ENCODE measurements around the gene SLC39A7. TPM values are rescaled to one million over a fixed set of nuclear protein-coding genes. Genes with fewer than 3 reads are reported as not detected.

The SLC39A7 gene
- total and polyA plus RNA-seq, 2 of the 13 experiments (the other 11 are each of a cell fraction or from before 2014, with no cell fraction given), result 142 to 229 TPM

- TF ChIP-seq FOXP1 (IDR thresholded peaks at IDR 0.05) (no peak), FOXP1 (CRISPR knock-in tag; IDR thresholded peaks at IDR 0.05) (0 out of 2 replicates have a peak, but pooled peaks have one; percentile 3), SCMH1 (CRISPR knock-in tag; IDR thresholded peaks at IDR 0.05; ENCODE audit: borderline replicate concordance) (no peak), SNAPC4 (CRISPR knock-in tag; IDR thresholded peaks at IDR 0.05) (0 out of 2 replicates have a peak, but pooled peaks have one; percentile 66), ZNF263 (CRISPR knock-in tag; IDR thresholded peaks at IDR 0.05) (no peak), HNF4G (IDR thresholded peaks at IDR 0.05; ENCODE audit: borderline replicate concordance, low read depth, low read length) (peak; percentile 69; the same call in 1 of the 2 replicates), HNF4G (CRISPR knock-in tag; IDR thresholded peaks at IDR 0.05; ENCODE audit: borderline replicate concordance, low read depth) (peak; percentile 32), MAF1 (CRISPR knock-in tag; IDR thresholded peaks at IDR 0.05; ENCODE audit: borderline replicate concordance) (peak; percentile 59; the same call in 1 of the 2 replicates), NRL (CRISPR knock-in tag; IDR thresholded peaks at IDR 0.05; ENCODE audit: borderline replicate concordance) (peak; percentile 45), FOXK2 (IDR thresholded peaks at IDR 0.05) (no peak), TEAD3 (CRISPR knock-in tag; optimal IDR thresholded peaks at IDR 0.05; ENCODE audit: borderline replicate concordance) (peak; percentile 42), ZNF704 (CRISPR knock-in tag; IDR thresholded peaks at IDR 0.05; ENCODE audit: borderline replicate concordance) (0 out of 2 replicates have a peak, but pooled peaks have one; percentile 9), SUZ12 (IDR thresholded peaks at IDR 0.05; ENCODE audit: low read depth, low read length) (no peak), ETS1 (CRISPR knock-in tag; IDR thresholded peaks at IDR 0.05) (no peak; the same call in 1 of the 2 replicates), CBX2 (IDR thresholded peaks at IDR 0.05; ENCODE audit: low read depth, low read length) (no peak), CBX2 (CRISPR knock-in tag; IDR thresholded peaks at IDR 0.05; ENCODE audit: low read depth) (no peak), MLXIP (CRISPR knock-in tag; IDR thresholded peaks at IDR 0.05; ENCODE audit: borderline replicate concordance) (no peak; the same call in 1 of the 2 replicates)
These were observed 48.5 kb downstream of the SLC39A7 start (continued) for GRCh38 chr6:33248932-33249731.
